ENCODE results near the gene TNS3.

Gene TNS3

GRCh38 chr7:47355684-47356083 is 226.2 kb downstream of the TNS3 start:
- no peak for DNase-seq

- no peak for DNase-seq
These were observed 226.9 kb downstream of the TNS3 start for GRCh38 chr7:47354831-47355541.

GRCh38 chr7:47354071-47354470 is 227.8 kb downstream of the TNS3 start:
- DNase-seq = no peak

DNA sequence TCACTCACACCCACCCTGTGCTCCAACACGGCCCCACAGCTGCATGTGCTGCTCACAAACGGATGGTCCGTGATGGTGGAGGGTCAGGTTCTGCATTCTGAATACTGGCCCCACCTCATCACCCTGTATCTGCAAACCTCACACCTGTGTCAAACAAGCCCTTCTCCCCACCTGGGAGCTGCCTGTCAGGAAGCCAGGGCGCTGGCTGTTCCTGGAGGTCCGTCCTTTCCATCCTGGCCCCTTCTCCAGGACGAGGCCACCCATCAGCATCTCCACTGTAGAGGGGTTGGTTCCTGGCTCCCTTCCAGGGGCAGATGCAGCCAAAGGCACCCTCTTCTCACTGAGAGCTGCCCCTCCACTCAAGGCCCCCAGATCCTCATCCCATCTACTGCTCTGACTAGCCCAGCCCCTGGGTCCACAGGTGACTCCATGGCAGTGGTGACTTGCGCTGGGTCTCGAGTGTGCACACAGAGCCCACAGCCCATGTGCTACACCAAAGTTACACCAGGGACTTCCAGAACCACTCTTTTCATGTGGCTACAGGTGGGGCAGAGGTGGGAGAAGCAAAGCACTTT is 229.4 kb downstream of the TNS3 start:
- no peak for DNase-seq

- no peak for DNase-seq
These were observed 230.4 kb downstream of the TNS3 start for GRCh38 chr7:47351233-47352154.

- DNase-seq = no peak
These were observed 231.5 kb downstream of the TNS3 start for GRCh38 chr7:47350425-47350824.

DNA sequence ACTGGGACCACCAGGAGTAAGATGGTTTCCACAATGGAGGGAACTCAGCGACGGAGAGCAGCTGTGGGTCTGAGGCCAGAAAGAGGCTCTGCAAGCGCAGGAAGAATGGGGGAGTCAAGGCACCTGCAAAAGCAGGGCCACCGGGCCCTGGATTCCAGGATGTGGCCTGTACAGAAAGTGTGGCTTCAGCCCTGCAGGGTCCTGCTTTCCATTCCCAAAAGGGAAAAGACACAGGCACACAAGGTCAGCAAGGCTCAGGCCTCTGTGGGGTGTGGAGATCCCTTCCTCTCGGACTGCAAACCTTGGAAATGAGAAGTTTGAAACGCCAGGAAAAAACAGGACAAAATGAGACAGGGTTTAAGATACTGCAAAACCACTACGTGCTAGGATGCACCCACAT is 232.5 kb downstream of the TNS3 start:
- DNase-seq = no peak

- DNase-seq = no peak
These were observed 234.0 kb downstream of the TNS3 start for GRCh38 chr7:47347816-47348385.

- no peak for DNase-seq
These were observed 234.6 kb downstream of the TNS3 start for GRCh38 chr7:47347346-47347745.

DNA sequence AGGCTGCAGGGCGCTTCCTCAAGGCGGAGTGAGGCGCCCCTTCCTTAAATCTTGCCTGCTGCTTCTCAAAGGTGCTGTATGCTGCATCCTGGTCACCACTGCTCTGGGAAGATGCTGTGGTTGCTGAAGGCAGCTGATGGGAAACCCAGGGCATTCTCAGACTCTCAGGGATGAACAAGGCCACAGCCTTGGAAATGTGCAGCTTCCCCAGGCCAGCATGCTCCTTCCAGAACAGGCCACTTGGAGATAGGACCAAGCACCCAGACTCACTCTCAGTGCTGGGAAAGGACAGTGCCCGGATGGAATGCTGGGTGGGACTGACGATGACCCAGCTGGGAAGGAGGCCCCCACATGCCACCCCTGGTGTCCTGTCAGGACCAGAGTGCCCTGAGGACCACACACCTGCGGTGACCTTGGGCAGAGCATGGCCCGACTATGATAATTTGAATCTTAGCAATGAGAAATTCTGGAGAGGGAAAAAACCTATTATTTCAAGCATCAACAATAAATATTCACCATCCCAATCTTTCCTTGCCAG is 235.5 kb downstream of the TNS3 start:
- DNase-seq = no peak

DNA sequence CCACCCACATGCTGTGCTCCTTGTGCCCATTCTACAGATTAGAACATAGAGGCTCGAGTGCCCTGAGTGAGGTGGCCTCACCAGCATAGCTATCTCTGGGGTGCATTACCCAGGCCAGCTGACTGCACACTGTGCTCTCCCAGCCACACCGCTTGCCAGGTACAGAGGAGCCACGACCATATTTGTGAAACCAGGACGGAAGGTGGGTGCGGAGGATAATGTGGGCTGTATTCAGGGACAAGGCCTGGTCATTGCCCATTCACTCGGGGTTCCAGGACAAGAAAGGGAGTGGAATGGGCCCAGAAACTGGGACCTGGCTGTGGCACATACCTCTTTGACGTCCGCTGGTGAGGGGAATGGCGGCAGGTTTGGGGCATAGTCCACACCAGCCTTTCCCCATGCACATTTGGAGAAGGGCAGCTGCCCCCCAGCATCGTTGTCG is 236.0 kb downstream of the TNS3 start:
- no peak for DNase-seq

GRCh38 chr7:47344171-47344955 is 237.5 kb downstream of the TNS3 start:
- no peak for DNase-seq

DNA sequence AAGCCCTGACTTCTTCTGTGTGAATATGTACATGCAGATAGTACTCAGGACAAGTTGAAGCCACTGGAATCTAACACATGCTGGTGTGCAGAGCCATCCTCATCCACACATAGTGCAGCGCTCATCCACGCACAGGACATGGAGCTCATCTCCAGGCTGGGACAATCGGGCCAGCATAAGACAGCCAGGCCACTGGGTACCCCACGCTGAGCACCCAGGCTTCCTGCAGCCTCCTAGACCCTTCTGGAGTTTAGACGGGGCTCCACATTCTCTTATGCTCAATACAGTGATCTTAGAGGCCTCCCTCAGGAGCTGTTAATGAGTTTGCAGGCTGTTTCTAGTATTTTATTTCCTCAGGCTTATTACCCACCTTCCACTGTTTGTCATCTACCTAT is 238.9 kb downstream of the TNS3 start:
- DNase-seq = no peak

GRCh38 chr7:47342296-47343060 is 239.4 kb downstream of the TNS3 start:
- no peak for DNase-seq

GRCh38 chr7:47340517-47340916 is 241.4 kb downstream of the TNS3 start:
- DNase-seq = no peak

GRCh38 chr7:47338026-47338425 is 243.9 kb downstream of the TNS3 start:
- DNase-seq = no peak

DNA sequence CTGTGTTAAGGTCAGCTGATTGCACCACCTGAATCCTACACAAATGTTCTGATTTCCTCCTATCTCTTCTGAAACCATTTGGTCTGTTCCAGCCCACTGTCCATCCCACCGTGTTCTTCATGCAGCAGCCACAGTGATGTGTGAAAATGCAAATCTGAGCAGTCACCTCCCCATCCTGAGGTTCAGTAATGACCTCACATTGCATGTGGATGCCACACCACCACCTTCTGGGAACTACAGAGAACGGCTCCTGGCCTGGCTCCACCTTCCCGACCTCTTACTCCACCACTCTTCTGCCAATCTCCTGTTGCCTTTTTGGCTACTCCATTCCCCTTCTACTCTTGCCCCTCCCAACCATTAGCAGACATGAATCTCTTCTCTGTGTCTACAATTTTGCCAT is 244.4 kb downstream of the TNS3 start:
- no peak for DNase-seq

GRCh38 chr7:47336472-47337425 is 245.2 kb downstream of the TNS3 start:
- DNase-seq = no peak

DNA sequence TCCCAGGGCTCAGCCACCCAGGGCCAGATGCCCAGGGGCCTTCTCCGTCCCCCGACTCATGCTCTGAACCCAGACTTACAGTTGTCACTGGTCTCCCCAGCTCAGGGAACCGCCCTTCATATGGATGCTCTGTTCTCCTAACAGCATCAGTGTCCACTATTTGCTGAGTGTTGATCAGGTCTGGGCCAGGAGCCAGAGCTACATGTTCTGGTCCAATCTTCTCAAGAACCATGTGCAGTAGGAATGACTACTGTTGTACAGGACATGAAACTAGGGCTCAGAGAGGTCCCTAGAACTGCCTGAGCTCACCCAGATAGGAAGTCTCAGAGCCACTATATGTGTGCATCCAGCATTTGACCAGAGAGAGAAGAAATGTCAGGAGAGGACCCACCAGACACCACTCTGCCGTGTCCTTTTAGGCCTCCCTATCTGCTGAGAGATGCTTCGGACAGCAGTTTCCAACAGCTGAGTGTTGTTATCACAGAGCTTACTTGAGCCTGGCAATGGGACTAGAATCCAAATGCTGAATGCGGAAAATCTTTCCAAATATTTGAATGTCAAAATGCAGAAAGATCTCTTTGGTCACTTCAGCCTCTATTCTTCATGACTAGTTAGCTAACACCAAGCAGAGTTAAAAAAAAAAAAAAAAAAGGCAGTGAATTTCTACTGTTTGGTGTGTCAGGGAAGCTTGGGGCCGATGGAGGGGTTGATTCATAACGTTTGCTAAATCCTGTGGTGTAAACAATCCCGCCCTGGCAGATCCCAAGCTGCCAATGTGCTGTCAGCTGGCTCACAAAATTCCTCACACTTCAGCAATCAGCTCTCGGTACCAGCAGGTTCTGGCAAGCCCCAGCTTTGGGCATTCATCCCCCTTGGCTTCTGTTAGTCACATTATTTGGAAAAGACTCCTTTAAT is 246.1 kb downstream of the TNS3 start:
- DNase-seq = no peak
